ENCODE measurements around the gene GTPBP4. TPM values are rescaled to one million over a fixed set of nuclear protein-coding genes. Genes with fewer than 3 reads are reported as not detected.

GTPBP4 gene
- total and polyA plus RNA-seq, 9 of the 15 experiments (the other 6 are each of a cell fraction or from before 2014, with no cell fraction given): 79.0 to 155 (median 128) TPM

DNA sequence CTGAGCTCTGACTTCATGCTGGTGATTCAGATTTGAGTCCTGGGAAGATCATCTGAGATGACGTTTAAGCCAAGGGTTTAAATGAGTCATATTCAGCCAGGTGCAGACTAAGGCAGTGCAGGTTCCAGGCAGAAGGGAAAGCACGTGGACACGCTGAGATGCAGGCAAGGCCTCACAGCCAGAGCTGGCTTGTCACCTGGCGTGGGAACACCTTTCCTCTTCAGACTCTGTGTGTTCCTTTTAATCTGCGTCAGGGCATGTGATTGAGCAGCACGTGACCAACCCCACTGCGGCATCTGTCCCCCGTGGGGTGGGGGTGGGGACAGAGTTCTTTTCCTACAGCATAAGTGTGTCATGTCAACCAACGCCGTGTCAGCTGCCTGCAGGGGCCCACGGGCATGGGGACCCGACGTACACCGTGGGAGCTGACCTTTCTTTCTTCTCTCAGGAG lies 48.1 kb downstream of the GTPBP4 start (continued):
- TF ChIP-seq, protein P1, sequence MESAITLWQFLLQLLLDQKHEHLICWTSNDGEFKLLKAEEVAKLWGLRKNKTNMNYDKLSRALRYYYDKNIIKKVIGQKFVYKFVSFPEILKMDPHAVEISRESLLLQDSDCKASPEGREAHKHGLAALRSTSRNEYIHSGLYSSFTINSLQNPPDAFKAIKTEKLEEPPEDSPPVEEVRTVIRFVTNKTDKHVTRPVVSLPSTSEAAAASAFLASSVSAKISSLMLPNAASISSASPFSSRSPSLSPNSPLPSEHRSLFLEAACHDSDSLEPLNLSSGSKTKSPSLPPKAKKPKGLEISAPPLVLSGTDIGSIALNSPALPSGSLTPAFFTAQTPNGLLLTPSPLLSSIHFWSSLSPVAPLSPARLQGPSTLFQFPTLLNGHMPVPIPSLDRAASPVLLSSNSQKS (CRISPR knock-in tag; IDR thresholded peaks at IDR 0.05): no peak
- TF ChIP-seq, protein P2, sequence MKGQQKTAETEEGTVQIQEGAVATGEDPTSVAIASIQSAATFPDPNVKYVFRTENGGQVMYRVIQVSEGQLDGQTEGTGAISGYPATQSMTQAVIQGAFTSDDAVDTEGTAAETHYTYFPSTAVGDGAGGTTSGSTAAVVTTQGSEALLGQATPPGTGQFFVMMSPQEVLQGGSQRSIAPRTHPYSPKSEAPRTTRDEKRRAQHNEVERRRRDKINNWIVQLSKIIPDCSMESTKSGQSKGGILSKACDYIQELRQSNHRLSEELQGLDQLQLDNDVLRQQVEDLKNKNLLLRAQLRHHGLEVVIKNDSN (CRISPR knock-in tag; IDR thresholded peaks at IDR 0.05): peak; percentile 39; the same call in 1 of the 2 replicates
- TF ChIP-seq, protein P3, sequence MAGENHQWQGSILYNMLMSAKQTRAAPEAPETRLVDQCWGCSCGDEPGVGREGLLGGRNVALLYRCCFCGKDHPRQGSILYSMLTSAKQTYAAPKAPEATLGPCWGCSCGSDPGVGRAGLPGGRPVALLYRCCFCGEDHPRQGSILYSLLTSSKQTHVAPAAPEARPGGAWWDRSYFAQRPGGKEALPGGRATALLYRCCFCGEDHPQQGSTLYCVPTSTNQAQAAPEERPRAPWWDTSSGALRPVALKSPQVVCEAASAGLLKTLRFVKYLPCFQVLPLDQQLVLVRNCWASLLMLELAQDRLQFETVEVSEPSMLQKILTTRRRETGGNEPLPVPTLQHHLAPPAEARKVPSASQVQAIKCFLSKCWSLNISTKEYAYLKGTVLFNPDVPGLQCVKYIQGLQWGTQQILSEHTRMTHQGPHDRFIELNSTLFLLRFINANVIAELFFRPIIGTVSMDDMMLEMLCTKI (IDR thresholded peaks at IDR 0.05; ENCODE audit: partially characterized antibody): no peak
- TF ChIP-seq RFX1 (IDR thresholded peaks at IDR 0.05): no peak
- TF ChIP-seq TAF9B (IDR thresholded peaks at IDR 0.05; ENCODE audit: partially characterized antibody): no peak
- no peak for TF ChIP-seq TEAD2 (tag; IDR thresholded peaks at IDR 0.05)
- no peak for TF ChIP-seq NBN (IDR thresholded peaks at IDR 0.05; ENCODE audit: low read depth)
- TF ChIP-seq, protein P4, sequence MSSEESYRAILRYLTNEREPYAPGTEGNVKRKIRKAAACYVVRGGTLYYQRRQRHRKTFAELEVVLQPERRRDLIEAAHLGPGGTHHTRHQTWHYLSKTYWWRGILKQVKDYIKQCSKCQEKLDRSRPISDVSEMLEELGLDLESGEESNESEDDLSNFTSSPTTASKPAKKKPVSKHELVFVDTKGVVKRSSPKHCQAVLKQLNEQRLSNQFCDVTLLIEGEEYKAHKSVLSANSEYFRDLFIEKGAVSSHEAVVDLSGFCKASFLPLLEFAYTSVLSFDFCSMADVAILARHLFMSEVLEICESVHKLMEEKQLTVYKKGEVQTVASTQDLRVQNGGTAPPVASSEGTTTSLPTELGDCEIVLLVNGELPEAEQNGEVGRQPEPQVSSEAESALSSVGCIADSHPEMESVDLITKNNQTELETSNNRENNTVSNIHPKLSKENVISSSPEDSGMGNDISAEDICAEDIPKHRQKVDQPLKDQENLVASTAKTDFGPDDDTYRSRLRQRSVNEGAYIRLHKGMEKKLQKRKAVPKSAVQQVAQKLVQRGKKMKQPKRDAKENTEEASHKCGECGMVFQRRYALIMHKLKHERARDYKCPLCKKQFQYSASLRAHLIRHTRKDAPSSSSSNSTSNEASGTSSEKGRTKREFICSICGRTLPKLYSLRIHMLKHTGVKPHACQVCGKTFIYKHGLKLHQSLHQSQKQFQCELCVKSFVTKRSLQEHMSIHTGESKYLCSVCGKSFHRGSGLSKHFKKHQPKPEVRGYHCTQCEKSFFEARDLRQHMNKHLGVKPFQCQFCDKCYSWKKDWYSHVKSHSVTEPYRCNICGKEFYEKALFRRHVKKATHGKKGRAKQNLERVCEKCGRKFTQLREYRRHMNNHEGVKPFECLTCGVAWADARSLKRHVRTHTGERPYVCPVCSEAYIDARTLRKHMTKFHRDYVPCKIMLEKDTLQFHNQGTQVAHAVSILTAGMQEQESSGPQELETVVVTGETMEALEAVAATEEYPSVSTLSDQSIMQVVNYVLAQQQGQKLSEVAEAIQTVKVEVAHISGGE (CRISPR knock-in tag; IDR thresholded peaks at IDR 0.05): no peak
- TF ChIP-seq, protein P5, sequence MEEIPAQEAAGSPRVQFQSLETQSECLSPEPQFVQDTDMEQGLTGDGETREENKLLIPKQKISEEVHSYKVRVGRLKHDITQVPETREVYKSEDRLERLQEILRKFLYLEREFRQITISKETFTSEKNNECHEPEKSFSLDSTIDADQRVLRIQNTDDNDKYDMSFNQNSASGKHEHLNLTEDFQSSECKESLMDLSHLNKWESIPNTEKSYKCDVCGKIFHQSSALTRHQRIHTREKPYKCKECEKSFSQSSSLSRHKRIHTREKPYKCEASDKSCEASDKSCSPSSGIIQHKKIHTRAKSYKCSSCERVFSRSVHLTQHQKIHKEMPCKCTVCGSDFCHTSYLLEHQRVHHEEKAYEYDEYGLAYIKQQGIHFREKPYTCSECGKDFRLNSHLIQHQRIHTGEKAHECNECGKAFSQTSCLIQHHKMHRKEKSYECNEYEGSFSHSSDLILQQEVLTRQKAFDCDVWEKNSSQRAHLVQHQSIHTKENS (CRISPR knock-in tag; IDR thresholded peaks at IDR 0.05): no peak
- no peak for TF ChIP-seq GTF2A2 (tag; IDR thresholded peaks at IDR 0.05)
- no peak for TF ChIP-seq ZEB2 (IDR thresholded peaks at IDR 0.05)
- TF ChIP-seq ARID1B (IDR thresholded peaks at IDR 0.05): 0 out of 2 replicates have a peak, but pooled peaks have one; percentile 16
- TF ChIP-seq ETS2 (tag; IDR thresholded peaks at IDR 0.05; ENCODE audit: borderline replicate concordance, poor library complexity, severe bottlenecking): no peak
- no peak for TF ChIP-seq ZFP1 (CRISPR knock-in tag; IDR thresholded peaks at IDR 0.05)
- TF ChIP-seq, protein P6, sequence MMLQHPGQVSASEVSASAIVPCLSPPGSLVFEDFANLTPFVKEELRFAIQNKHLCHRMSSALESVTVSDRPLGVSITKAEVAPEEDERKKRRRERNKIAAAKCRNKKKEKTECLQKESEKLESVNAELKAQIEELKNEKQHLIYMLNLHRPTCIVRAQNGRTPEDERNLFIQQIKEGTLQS (IDR thresholded peaks at IDR 0.05): peak; percentile 83
- TF ChIP-seq, protein P6 (CRISPR knock-in tag; conservative IDR thresholded peaks at IDR 0.05): no peak
- TF ChIP-seq ATF7 (IDR thresholded peaks at IDR 0.05): 0 out of 2 replicates have a peak, but pooled peaks have one; percentile 30
- TF ChIP-seq NR1H2 (CRISPR knock-in tag; IDR thresholded peaks at IDR 0.05): no peak
- TF ChIP-seq, protein P7, sequence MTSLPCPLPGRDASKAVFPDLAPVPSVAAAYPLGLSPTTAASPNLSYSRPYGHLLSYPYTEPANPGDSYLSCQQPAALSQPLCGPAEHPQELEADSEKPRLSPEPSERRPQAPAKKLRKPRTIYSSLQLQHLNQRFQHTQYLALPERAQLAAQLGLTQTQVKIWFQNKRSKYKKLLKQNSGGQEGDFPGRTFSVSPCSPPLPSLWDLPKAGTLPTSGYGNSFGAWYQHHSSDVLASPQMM (CRISPR knock-in tag; IDR thresholded peaks at IDR 0.05): no peak

Data from K562 (cell line).